ENCODE measurements around the gene HOXB8. TPM values are rescaled to one million over a fixed set of nuclear protein-coding genes. Genes with fewer than 3 reads are reported as not detected.

Gene HOXB8
- total RNA-seq, 1 donor from 2014 or later, result not detected

DNA sequence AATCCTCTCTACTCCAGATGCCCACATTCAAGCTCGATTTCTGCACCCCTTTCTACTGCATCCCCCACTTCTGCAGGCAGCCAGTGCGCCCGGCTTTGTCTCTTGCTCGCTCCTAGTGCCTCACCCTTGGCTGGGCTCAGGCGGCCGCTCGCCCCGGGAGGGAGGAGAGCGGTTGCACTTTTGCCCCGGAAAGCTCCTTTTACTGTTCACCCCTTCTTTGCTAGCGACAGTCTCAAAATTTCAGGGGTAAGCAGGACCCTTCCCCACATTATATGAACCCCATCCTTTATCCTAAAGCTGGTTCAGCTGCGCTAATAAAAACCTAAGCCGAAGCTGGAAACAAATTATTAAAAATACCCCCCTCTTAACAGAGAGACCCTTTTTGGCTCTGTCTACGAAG, 22.5 kb downstream of the HOXB8 start:
- Mint-ChIP-seq H3K36me3 (ENCODE audit: low read depth) (peaks cover 2% of the 10 kb centered on the region), H3K27ac (ENCODE audit: unreplicated experiment) (no peak overlapping the region), H3K9me3 (ENCODE audit: low read depth) (no peaks in the 10 kb centered on the region), H3K4me3 (ENCODE audit: unreplicated experiment) (no peak overlapping the region), H3K4me1 (ENCODE audit: low read depth) (peaks cover 10% of the 10 kb centered on the region), H3K27me3 (ENCODE audit: low read depth) (peaks cover 94% of the 10 kb centered on the region)
- TF ChIP-seq, protein P1, sequence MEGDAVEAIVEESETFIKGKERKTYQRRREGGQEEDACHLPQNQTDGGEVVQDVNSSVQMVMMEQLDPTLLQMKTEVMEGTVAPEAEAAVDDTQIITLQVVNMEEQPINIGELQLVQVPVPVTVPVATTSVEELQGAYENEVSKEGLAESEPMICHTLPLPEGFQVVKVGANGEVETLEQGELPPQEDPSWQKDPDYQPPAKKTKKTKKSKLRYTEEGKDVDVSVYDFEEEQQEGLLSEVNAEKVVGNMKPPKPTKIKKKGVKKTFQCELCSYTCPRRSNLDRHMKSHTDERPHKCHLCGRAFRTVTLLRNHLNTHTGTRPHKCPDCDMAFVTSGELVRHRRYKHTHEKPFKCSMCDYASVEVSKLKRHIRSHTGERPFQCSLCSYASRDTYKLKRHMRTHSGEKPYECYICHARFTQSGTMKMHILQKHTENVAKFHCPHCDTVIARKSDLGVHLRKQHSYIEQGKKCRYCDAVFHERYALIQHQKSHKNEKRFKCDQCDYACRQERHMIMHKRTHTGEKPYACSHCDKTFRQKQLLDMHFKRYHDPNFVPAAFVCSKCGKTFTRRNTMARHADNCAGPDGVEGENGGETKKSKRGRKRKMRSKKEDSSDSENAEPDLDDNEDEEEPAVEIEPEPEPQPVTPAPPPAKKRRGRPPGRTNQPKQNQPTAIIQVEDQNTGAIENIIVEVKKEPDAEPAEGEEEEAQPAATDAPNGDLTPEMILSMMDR (IDR thresholded peaks at IDR 0.05), result no peak
- DNase-seq (ENCODE audit: low spot score), result no peak

DNA sequence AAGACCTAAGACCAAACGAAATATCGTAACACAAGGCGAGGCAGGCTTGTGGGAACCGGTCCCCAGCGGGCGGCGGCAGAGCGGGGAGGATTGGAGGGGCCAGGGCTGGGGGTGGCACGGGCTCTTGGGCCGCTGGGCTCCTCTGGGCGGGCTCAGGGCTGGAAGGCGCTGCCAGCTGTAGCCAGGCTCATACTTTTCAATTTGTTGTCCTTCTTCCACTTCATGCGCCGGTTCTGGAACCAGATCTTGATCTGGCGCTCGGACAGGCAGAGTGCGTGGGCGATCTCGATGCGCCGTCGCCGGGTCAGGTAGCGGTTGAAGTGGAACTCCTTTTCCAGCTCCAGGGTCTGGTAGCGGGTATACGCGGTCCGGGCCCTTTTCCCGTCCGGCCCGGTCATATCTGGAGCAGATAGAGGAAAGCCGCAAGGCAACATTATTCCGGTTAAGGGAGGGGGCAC, 23.0 kb downstream of the HOXB8 start:
- Mint-ChIP-seq H3K27ac (ENCODE audit: unreplicated experiment) (no peak overlapping the region), H3K36me3 (ENCODE audit: low read depth) (peaks cover 2% of the 10 kb centered on the region), H3K27me3 (ENCODE audit: low read depth) (peaks cover 94% of the 10 kb centered on the region), H3K9me3 (ENCODE audit: low read depth) (no peaks in the 10 kb centered on the region), H3K4me1 (ENCODE audit: low read depth) (peaks cover 10% of the 10 kb centered on the region), H3K4me3 (ENCODE audit: unreplicated experiment) (no peak overlapping the region)
- TF ChIP-seq, protein P1 (IDR thresholded peaks at IDR 0.05), result no peak
- DNase-seq (ENCODE audit: low spot score), result no peak

DNA sequence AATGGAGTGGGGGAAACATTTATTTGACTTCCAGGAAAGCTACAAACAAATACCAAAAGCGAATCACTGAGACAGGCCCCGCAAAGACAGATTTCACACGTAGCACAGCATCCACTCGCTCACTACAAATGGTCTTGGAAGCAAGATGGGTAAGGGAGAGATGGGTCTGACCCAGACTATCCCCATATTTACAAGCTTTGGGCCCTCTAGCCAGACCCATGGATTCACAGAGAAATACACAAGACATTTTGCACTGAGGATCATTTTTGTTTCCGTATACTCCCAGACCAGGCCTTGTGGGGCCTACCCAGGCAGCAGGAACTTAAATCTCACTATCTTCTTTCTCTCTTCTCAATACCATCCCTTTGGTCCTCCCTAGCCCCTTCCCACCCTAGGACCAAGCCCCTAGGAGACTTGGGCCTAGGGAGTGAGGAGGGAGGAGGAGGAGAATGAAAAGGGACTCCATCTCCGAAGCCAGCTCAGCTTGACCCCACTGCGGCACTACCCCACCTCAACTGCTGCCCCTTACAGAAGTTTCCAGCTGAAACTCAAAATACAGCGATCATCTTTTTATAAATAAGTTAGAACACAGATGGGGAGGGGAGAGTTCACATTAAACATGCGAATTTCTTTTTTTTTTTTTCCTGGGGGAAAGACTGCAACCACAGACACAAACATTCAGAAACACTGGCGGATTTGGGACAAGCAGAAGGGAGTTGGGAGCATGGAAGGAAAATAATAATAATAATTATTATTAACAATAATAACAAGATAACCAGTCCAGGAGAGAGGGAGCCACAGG, 23.6 kb downstream of the HOXB8 start:
- Mint-ChIP-seq H3K36me3 (ENCODE audit: low read depth) (peaks cover 2% of the 10 kb centered on the region), H3K4me3 (ENCODE audit: unreplicated experiment) (no peak overlapping the region), H3K9me3 (ENCODE audit: low read depth) (no peaks in the 10 kb centered on the region), H3K4me1 (ENCODE audit: low read depth) (peaks cover 9% of the 10 kb centered on the region), H3K27ac (ENCODE audit: unreplicated experiment) (no peak overlapping the region), H3K27me3 (ENCODE audit: low read depth) (peaks cover 94% of the 10 kb centered on the region)
- TF ChIP-seq, protein P1 (IDR thresholded peaks at IDR 0.05), result no peak
- DNase-seq (ENCODE audit: low spot score), result no peak

DNA sequence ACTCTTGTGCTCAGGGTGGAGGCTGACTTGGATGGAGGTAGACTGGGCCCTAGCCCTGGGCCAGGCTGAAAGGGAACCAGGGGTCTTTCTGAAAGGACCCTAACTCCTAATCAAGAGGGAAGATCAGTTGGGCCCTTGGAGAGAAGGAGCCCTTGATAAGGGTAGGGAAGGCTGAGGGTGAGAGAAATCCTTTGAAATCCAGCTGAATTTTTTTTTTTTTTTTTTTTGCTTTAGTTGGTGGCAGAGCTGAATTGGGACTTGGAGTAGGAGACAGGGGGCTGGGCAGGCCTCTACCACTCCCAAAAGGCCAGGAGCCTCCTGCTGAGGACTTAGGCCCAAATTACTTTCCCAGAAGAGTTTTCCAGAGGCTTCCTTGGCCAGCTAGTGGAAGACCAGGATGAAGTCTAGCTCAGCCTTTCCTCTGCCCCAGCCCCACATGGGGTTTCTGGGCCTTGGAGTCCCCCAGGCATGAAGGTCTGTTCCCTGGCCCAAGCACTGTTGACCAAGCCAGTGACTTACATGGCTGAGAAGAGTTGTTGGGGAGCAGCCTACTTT, 24.4 kb downstream of the HOXB8 start:
- no peaks in the 10 kb centered on the region for H3K9me3 Mint-ChIP-seq (ENCODE audit: low read depth)
- H3K36me3 Mint-ChIP-seq (ENCODE audit: low read depth), result no peaks in the 10 kb centered on the region
- TF ChIP-seq, protein P1 (IDR thresholded peaks at IDR 0.05), result no peak
- H3K27me3 Mint-ChIP-seq (ENCODE audit: low read depth), result peaks cover 96% of the 10 kb centered on the region
- H3K4me1 Mint-ChIP-seq (ENCODE audit: low read depth), result peaks cover 10% of the 10 kb centered on the region
- H3K4me3 Mint-ChIP-seq (ENCODE audit: unreplicated experiment), result no peak overlapping the region
- no peak for DNase-seq (ENCODE audit: low spot score)
- H3K27ac Mint-ChIP-seq (ENCODE audit: unreplicated experiment), result no peak overlapping the region

DNA sequence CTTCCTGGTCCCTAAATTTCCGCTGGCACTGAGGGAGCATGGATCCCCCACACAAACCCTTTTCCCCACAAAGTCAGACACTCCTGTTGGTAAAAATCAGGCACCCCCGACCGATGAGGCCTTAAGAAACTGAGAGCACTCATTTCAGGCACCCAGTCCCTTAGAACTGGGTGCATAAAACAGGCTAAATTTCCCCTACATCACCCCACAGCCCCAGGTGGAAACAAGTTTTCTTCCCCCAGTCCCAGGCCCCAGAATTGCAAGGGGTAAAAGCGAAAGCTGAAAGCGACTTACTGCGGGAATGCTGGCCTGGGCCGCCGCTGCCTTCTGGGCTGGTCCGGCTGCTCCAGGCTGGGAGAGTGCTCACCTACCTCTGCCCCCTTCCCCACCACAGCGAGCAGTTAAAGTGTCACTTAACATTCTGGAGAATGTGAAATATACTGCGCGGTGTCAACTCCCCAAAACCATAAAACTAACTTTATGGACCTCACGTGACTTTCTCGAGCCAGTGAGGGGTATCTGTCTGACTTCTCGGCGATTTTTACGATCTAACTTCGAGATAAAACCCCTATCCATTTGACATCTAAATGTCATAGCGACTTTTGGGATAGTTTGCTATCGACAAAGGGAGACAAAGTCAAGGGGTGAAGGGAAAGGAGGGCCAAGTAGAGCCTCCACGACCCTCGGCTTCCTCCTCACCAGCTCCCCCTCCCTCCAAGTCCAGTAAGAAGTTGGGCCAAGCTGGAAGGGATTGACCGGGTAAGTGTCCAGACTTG, 25.1 kb downstream of the HOXB8 start, which contains the start of gene HOXB3:
HOXB3 (minus strand) TSS at position 411 of the 776 bp plus-strand sequence. CDS start 37,767 bp downstream, outside the sequence.
- TF ChIP-seq, protein P1 (IDR thresholded peaks at IDR 0.05), result no peak
- peaks cover 17% of the 10 kb centered on the region for H3K4me1 Mint-ChIP-seq (ENCODE audit: low read depth)
- H3K36me3 Mint-ChIP-seq (ENCODE audit: low read depth), result no peaks in the 10 kb centered on the region
- H3K4me3 Mint-ChIP-seq (ENCODE audit: unreplicated experiment), result no peak within 1 kb of the TSS
- no peak for DNase-seq (ENCODE audit: low spot score)
- no peak within 1 kb of the TSS for H3K27ac Mint-ChIP-seq (ENCODE audit: unreplicated experiment)
- no peaks in the 10 kb centered on the region for H3K9me3 Mint-ChIP-seq (ENCODE audit: low read depth)
- peaks cover 96% of the 10 kb centered on the region for H3K27me3 Mint-ChIP-seq (ENCODE audit: low read depth)

All from chondrocyte (in vitro differentiated cells).